GM12892 (cell line): ENCODE data around the gene ANKS1A.
A peak's percentile ranks its signal among the peaks of the same experiment; 100 is the strongest.

Source experiments
- DNase-seq: peaks from one replicate; pipeline ENCODE4 v3.0.0; 2011; ENCODE audit not compliant: insufficient read length
- FAIRE-seq: peaks from 2 replicates; lab custom pipeline; 2011; peaks lifted over from hg19 to GRCh38; lab: Jason Lieb, UNC
- POLR2A ChIP-seq: IDR thresholded peaks from 2 replicates; pipeline ENCODE4 v1.6.1; 2011; ENCODE audit warnings: low read depth, low read length, control low read depth
- POLR2AphosphoS5 ChIP-seq: IDR thresholded peaks from 2 replicates; pipeline ENCODE4 v1.6.1; 2011; ENCODE audit warnings: low read depth, low read length, control low read depth
- TAF1 ChIP-seq: IDR thresholded peaks from 2 replicates; pipeline ENCODE4 v1.6.1; 2011; ENCODE audit warnings: low read depth, mild to moderate bottlenecking, control low read depth, low read length, borderline replicate concordance

Gene ANKS1A

GRCh38 chr6:35085359-35086281 lies 196.6 kb downstream of the ANKS1A start:
- FAIRE-seq, result no peak
- TF ChIP-seq TAF1 (no peak), POLR2A (no peak)
- DNase-seq, result peak; percentile 7

- TF ChIP-seq POLR2A (no peak), POLR2AphosphoS5 (no peak), TAF1 (no peak)
- DNase-seq (no peak), FAIRE-seq (no peak)
Observed at GRCh38 chr6:35086282-35086632, 197.2 kb downstream of the ANKS1A start.

GRCh38 chr6:35086636-35087360 lies 197.7 kb downstream of the ANKS1A start:
- DNase-seq (peak; percentile 5), FAIRE-seq (no peak)
- TF ChIP-seq TAF1 (no peak), POLR2A (no peak), POLR2AphosphoS5 (no peak)

- FAIRE-seq (no peak), DNase-seq (peak; percentile 11)
- no peak for TF ChIP-seq POLR2AphosphoS5
- TF ChIP-seq TAF1, result no peak
- TF ChIP-seq POLR2A, result no peak
Observed at GRCh38 chr6:35087361-35088280, 198.6 kb downstream of the ANKS1A start.

GRCh38 chr6:35088281-35089215 lies 199.5 kb downstream of the ANKS1A start:
- TF ChIP-seq TAF1 (no peak), POLR2A (no peak), POLR2AphosphoS5 (no peak)
- DNase-seq (no peak), FAIRE-seq (no peak)

- FAIRE-seq (no peak), DNase-seq (no peak)
Observed at GRCh38 chr6:35089216-35089934, 200.3 kb downstream of the ANKS1A start.

GRCh38 chr6:35089935-35090505 lies 201.0 kb downstream of the ANKS1A start:
- DNase-seq (no peak), FAIRE-seq (no peak)
- no peak for TF ChIP-seq POLR2A
- TF ChIP-seq POLR2AphosphoS5, result no peak

More at GRCh38 chr6:35089216-35089934, 200.3 kb downstream of the ANKS1A start:
- TF ChIP-seq POLR2AphosphoS5 (no peak), POLR2A (no peak), TAF1 (no peak)

GRCh38 chr6:35090734-35091133 lies 201.7 kb downstream of the ANKS1A start:
- FAIRE-seq, result no peak

GRCh38 chr6:35091346-35092083 lies 202.5 kb downstream of the ANKS1A start:
- FAIRE-seq (no peak), DNase-seq (no peak)
- TF ChIP-seq TAF1, result no peak
- TF ChIP-seq POLR2AphosphoS5, result no peak
- no peak for TF ChIP-seq POLR2A

More at GRCh38 chr6:35090734-35091133, 201.7 kb downstream of the ANKS1A start:
- no peak for DNase-seq
- TF ChIP-seq POLR2AphosphoS5, result no peak
- no peak for TF ChIP-seq TAF1
- no peak for TF ChIP-seq POLR2A
